Mesothelial cell of epicardium (in vitro differentiated cells): ENCODE results near the gene CFAP221. TPM values are rescaled to one million over a fixed set of nuclear protein-coding genes. Genes with fewer than 3 reads are reported as not detected.

ENCODE experiments used
- DNase-seq, 2 experiments: peaks; one replicate each; pipeline ENCODE4 v3.0.0; 2021; ENCODE audit warnings: low spot score in 2 of 2; ENCODE audit not compliant: unreplicated experiment in 2 of 2
- H3K27ac Mint-ChIP-seq: 2 replicates; pipeline ENCODE4 v1.8.0; 2021; ENCODE audit warnings: mixed read lengths
- H3K27me3 Mint-ChIP-seq: 2 replicates; pipeline ENCODE4 v1.8.0; 2021; ENCODE audit warnings: low read depth, mixed read lengths
- H3K36me3 Mint-ChIP-seq: 2 replicates; pipeline ENCODE4 v1.8.0; 2021; ENCODE audit warnings: mixed read lengths
- H3K4me1 Mint-ChIP-seq: 2 replicates; pipeline ENCODE4 v1.8.0; 2021; ENCODE audit warnings: mixed read lengths
- H3K4me3 Mint-ChIP-seq: 2 replicates; pipeline ENCODE4 v1.8.0; 2021; ENCODE audit warnings: mild to moderate bottlenecking, moderate library complexity, mixed read lengths
- H3K9me3 Mint-ChIP-seq: 2 replicates; pipeline ENCODE4 v1.8.0; 2021; ENCODE audit warnings: mixed read lengths
- total RNA-seq: library from RNA; stranded (reverse); gene quantifications from 3 replicates; pipeline ENCODE4 v1.2.1, GENCODE V29; 2021
- TF ChIP-seq, protein P1 (sequence below): fragments of 200-600 bp; sonication (generic); IDR thresholded peaks from one replicate; pipeline ENCODE4 v1.5.0; 2021; ENCODE audit warnings: antibody characterized with exemption; ENCODE audit not compliant: unreplicated experiment

CFAP221 gene
- total RNA-seq, 1 donor from 2014 or later = 4.6 TPM

- H3K36me3 Mint-ChIP-seq = peaks cover 1% of the 10 kb centered on the region
- TF ChIP-seq, protein P1, sequence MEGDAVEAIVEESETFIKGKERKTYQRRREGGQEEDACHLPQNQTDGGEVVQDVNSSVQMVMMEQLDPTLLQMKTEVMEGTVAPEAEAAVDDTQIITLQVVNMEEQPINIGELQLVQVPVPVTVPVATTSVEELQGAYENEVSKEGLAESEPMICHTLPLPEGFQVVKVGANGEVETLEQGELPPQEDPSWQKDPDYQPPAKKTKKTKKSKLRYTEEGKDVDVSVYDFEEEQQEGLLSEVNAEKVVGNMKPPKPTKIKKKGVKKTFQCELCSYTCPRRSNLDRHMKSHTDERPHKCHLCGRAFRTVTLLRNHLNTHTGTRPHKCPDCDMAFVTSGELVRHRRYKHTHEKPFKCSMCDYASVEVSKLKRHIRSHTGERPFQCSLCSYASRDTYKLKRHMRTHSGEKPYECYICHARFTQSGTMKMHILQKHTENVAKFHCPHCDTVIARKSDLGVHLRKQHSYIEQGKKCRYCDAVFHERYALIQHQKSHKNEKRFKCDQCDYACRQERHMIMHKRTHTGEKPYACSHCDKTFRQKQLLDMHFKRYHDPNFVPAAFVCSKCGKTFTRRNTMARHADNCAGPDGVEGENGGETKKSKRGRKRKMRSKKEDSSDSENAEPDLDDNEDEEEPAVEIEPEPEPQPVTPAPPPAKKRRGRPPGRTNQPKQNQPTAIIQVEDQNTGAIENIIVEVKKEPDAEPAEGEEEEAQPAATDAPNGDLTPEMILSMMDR = no peak
- H3K27me3 Mint-ChIP-seq = peaks cover 7% of the 10 kb centered on the region
- no peak overlapping the region for H3K27ac Mint-ChIP-seq
- H3K4me3 Mint-ChIP-seq = no peak overlapping the region
- DNase-seq = no peak
- peaks cover 11% of the 10 kb centered on the region for H3K9me3 Mint-ChIP-seq
- peaks cover 25% of the 10 kb centered on the region for H3K4me1 Mint-ChIP-seq
These were observed 30.6 kb downstream of the CFAP221 start for GRCh38 chr2:119574864-119575263.

DNA sequence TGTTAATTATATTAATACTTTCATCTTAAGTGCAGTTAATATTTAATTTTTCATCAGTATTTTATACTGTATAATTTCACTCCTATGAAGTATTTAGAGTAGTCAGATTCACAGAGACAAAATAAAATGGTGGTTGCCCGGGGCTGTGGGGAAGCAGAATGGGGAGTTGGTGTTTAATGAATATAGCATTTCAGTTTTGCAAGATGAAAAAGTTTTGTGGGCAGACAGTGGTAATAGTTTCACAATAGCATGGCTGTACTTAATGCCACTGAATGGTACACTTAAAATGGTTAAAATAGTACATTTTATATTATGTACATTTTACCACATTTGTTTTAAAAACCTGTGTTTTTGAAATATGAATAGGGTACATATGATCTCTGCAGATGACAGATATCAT lies 31.2 kb downstream of the CFAP221 start:
- H3K4me1 Mint-ChIP-seq = peaks cover 29% of the 10 kb centered on the region
- no peaks in the 10 kb centered on the region for H3K36me3 Mint-ChIP-seq
- TF ChIP-seq, protein P1 = no peak
- DNase-seq = no peak
- no peak overlapping the region for H3K27ac Mint-ChIP-seq
- H3K27me3 Mint-ChIP-seq = peaks cover 7% of the 10 kb centered on the region
- peaks cover 6% of the 10 kb centered on the region for H3K9me3 Mint-ChIP-seq
- H3K4me3 Mint-ChIP-seq = no peak overlapping the region

GRCh38 chr2:119579424-119580295 lies 35.4 kb downstream of the CFAP221 start:
- no peak overlapping the region for H3K4me3 Mint-ChIP-seq
- TF ChIP-seq, protein P1 = no peak
- peaks cover 12% of the 10 kb centered on the region for H3K9me3 Mint-ChIP-seq
- peaks cover 33% of the 10 kb centered on the region for H3K4me1 Mint-ChIP-seq
- no peaks in the 10 kb centered on the region for H3K27me3 Mint-ChIP-seq
- H3K36me3 Mint-ChIP-seq = no peaks in the 10 kb centered on the region
- DNase-seq = no peak
- no peak overlapping the region for H3K27ac Mint-ChIP-seq

DNA sequence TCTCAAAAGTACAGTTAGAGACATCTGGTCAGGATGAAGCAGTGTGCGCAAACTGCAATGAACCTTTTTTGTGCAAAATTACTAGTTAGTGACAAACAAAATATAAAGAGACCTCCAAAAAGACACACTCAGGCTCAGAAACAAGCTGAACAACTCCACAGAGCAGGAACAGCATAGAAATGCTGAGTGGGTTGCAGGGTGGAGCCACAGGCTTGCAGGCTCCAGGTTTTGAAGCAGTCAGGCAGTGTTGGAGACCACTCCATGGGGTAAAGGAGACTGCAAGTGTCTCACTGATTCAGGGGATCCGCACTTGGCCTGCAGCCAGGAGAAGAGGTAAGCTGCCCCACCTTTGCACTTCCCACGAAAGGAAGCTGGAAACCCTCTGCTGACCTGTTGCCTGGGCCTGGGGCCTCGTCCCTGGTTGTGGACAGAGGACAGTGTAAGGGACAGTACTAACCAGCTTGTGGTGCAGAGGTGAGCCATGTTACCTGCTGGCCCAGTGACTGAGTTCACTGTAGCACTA lies 36.4 kb downstream of the CFAP221 start:
- peaks cover 31% of the 10 kb centered on the region for H3K4me1 Mint-ChIP-seq
- DNase-seq = no peak

DNA sequence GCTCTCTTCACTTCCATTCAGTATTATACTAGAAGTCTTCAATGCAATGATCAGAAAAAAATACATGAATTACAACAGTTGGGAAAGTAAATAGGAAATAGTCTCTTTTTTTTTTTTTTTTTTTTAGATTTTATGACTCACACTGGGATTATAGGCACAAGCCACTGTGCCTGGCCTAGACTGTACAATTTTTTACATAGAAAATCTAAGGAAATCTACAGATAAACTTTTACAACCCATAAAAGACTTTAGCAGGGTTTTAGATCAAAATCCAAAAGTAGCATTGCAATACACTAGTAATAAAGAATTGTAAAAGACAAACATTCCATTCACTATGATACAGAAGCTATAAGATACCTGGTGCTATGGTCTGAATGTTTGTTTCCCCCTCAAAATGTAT lies 39.0 kb downstream of the CFAP221 start:
- Mint-ChIP-seq H3K4me3 (no peak overlapping the region), H3K9me3 (peaks cover 9% of the 10 kb centered on the region), H3K27ac (no peak overlapping the region), H3K36me3 (no peaks in the 10 kb centered on the region), H3K27me3 (peaks cover 3% of the 10 kb centered on the region), H3K4me1 (peaks cover 14% of the 10 kb centered on the region)
- no peak for DNase-seq
- TF ChIP-seq, protein P1 = no peak

More for the DNA sequence above, 36.4 kb downstream of the CFAP221 start:
- no peaks in the 10 kb centered on the region for H3K36me3 Mint-ChIP-seq
- no peak overlapping the region for H3K4me3 Mint-ChIP-seq
- no peak overlapping the region for H3K27ac Mint-ChIP-seq
- H3K27me3 Mint-ChIP-seq = no peaks in the 10 kb centered on the region
- H3K9me3 Mint-ChIP-seq = peaks cover 12% of the 10 kb centered on the region
- TF ChIP-seq, protein P1 = no peak
